GM21381 (cell line): ENCODE results near the gene MTRF1.

ENCODE experiments used
- ATAC-seq: cut with Tn5 transposase; IDR thresholded peaks from one replicate; pipeline ENCODE4 v1.9.1; 2021; ENCODE audit warnings: mild to moderate bottlenecking, moderate library complexity; ENCODE audit not compliant: unreplicated experiment

The MTRF1 gene

DNA sequence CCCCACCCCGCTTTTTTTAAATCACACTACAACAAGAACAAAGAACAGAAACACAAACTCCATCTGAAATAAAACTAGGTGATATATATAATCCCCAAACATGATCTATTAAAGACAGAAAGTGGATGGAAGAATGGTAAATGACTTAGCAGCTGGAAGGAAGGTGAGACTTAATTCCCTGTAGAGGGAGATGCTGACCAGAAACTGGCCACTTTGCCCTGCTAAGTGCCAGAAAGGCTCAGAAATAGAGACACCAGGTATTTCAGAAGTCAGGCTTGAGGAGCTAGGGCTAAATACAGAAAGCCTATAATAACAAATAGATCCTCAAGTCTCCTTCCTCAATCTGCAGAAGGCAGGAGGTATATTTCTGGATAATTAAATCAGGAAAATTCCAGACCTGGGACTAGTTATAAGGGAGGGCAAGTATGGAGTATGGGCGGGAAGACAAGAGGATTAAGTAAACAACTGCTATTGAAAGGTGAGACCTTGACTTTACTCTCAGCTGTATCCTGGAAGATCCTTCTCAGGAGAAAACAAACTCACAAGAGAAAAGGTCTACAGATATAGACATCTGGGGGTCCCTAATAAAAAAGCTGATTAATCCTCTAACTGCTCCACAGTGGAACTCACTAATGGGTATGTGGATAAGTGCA lies 32.2 kb downstream of the MTRF1 start:
- no peak for ATAC-seq

DNA sequence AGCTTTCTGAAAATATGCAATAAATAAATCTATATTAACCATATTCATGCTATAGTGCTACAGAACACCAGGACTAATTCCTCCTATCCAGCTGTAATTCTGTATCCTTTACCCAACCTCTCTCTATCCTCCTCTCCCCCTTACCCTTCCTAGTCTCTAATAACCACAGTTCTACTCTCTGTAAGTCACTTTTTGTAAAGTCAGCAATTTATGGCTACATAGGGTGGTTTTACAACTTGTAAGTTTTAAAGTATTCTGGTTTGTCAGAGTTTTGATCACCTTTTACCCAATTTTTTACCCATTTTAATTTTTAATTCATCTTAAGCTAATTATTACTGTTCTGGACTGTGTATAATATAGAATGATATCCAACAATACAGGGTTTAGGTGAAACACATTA lies 34.0 kb downstream of the MTRF1 start:
- ATAC-seq: no peak

DNA sequence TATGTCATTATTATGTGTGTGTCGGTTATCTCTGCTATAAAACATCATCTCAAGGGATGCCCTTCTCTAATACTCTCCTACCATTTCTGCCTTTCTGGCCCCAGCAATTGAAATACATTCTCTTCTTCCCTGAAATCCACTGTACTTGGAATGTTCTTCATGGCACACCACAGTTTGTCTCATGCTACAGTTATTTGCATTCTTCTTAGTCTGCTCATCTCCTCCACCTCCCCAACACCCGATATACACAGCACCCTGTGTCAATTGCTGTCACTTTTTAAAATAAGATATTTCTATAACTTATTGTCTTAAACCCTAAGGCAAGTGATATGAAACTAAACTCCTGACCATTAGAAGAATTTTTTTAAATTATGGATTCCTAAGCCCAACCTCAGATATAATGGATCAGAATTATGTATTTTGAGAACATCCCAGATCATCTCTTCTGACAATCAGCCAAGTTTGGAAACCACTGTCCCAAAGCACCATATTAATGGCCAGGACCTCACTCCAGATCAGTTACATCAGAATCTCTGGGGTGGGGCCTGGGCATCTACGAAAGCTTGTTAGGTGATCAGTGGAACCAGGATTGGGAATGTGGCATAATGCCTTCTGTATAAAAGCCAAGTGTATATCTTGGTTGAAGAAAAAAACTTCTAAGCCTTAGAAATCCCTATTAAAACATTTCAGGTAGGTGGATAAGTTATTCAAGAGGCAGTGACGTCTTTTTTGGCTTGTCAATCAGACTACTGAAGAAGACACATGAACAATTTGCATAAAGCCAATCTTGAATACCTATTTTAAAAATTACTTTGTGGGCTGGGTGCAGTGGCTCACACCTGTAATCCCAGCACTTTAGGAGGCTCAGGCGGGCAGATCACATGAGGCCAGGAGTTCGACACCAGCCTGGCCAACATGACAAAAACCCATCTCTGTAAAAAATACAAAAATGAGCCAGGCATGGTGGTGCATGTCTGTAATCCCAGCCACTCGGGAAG lies 39.0 kb downstream of the MTRF1 start:
- ATAC-seq: no peak

DNA sequence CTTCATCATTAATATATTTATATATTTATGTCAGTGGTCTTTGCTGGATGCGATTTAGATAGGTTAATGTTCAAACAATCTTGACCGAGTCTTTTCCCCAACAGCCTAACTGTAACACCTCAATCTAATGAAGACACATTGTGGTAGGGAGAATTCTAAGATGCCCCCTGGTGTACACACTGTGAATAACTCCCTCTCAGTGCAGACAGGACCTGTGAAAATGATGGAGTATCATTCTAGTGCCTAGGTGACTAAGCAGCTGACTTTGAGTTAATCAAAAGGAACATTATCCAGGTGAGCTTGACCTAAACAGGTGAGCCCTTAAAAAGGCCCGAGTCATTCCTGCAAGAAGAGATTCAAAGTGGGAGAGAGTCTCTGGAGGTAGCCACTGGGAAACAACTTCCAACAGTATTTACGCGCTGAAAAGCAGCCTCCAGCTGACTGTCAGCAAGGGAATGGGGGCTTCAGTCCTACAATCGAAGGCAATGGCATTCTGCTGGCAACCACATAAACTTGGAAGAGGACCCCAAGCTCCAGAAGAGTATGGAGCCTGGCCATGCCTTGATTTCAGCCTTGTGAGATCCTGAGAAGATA lies 41.0 kb downstream of the MTRF1 start:
- no peak for ATAC-seq

DNA sequence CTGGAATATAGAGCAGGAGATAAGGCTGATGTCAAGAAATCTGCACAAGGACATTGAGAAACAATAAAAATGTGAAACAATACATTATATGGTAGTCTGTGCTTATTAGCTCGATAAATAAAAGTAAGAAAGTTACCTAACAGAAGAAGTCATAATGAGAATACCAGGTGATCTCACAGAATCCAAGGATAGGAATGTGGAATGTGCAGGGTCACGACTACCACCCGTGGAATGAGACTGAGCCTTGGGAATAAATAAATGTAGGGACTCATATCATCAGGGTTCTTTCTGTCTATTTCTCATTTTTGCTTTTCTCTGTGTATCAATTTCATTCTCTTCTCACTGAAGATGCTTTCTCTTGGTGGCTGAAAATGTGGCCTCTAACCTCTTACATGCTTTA lies 43.0 kb downstream of the MTRF1 start:
- ATAC-seq: no peak

DNA sequence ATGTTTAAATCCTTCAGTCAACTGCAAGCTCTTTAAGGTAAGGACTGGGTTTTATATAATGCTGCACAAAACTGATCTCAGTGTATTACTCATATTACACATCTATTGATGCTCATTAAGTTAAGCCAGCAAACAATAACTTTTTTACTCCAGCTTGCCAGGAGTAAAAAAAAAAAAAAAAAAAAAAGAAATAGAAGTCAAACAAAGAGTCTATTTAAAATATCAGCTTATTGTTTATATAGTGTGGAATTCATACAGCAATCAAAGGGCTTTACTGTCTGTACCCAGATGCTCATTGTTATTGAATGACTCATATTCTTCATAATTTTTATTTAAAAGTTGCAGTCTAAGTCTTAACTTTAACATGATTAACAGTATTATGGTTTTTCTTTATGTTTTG lies 47.2 kb downstream of the MTRF1 start:
- ATAC-seq: no peak

DNA sequence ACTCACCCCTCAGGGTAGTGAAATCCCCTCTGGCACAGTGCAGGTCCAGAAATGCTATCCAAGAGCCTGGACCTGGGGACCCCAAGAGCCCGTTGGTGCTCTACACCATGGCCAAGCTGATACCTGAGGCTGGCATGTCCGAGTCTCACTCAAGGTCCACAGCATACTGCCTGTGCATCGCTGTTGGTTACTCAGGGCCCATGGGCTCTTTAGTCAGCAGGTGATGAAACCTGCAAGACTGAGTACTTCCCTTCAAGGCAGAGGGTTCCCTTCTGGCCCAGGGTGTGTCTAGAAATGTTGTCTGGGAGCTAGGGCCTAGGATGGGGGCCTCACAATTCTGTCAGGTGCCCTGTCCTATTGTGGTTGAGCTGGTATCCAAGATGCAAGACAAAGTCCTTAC lies 49.5 kb downstream of the MTRF1 start:
- no peak for ATAC-seq

DNA sequence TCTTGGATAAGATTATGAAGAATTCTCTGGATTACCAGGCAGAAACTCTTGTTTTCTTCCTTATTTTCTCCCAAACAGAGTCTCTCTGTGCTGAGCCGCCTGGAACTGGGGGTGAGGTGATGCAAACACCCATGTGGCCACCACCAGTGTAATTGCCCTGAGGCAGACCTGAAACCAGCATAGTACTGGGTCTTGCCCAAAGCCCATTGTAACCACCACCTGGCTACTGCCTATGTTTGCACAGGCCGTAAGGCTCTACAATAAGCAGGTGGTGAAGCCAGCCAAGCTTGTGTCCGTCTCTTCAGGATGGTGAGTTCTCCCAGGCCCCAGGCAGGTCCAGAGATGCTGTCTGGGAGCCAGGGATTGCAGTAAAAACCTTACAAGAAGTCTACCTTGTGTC lies 50.1 kb downstream of the MTRF1 start:
- ATAC-seq: no peak

DNA sequence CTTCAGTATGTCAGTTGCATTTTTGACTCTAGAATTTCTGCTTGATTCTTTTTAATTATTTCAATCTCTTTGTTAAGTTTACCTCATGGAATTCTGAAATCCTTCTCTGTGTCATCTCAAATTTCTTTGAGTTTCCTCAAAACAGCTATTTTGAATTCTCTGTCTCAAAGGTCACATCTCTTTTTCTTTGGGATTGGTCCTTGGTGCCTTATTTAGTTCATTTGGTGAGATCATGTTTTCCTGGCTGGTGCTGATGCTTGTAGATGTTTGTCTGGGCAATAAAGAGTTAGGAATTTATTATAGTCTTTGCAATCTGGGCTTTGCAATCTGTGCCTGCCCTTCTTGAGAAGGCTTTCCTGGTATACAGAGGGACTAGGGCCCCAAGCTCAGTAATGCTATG lies 50.5 kb downstream of the MTRF1 start:
- no peak for ATAC-seq

DNA sequence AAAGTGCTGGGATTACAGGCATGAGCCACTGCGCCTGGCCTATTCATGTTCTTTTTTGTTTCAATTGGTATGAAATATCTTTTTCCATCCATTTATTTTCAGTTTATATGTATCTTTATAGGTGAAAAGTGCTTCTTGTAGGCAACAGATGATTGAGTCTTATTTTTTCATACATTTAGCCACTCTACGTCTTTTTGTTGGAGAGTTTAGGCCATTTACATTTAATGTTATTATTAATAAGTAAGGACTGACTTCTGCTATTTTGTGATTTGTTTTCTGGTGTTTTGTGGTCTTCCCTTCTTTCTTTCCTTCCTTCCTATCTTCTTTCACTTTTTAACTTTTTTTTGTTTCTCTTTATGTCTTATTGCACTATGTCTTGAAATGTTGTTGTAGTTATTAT lies 52.3 kb downstream of the MTRF1 start:
- ATAC-seq: no peak

DNA sequence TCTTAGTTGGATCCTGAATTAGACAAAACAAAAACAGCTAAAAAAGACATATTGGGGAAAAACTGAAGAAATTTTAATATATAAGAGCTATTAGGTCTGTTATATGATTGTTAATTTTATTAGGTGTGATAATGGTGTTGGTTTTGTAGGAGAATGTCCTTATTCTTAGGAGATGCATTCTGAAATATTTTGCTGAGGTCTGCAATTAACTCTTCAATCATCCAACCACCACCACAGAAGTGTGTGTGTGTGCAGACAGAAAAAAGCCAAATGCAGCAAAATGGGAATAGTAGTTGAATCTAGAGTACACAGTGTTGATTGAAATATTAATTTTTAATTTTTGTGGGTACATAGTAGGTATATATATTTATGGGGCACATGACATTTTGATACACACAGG lies 56.9 kb downstream of the MTRF1 start:
- ATAC-seq: no peak

DNA sequence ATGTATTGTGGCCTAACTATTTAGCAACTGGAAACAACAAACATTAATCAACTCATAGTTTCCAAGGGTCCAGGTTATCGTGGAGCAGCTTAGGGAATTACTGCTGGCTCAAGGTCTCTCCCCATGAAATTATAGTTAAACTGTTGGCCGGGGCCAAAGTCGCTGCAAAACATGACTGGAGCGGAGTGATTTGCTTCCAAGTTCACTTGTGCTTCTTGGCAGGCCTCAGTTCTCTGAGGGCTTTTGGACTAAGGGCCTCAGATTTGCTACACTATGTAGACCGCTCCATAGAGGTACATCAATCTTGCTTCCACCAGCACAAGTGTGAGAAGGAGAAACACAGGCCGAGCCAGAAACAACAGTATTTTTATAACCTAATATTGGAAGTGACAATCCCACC lies 59.6 kb downstream of the MTRF1 start:
- no peak for ATAC-seq

DNA sequence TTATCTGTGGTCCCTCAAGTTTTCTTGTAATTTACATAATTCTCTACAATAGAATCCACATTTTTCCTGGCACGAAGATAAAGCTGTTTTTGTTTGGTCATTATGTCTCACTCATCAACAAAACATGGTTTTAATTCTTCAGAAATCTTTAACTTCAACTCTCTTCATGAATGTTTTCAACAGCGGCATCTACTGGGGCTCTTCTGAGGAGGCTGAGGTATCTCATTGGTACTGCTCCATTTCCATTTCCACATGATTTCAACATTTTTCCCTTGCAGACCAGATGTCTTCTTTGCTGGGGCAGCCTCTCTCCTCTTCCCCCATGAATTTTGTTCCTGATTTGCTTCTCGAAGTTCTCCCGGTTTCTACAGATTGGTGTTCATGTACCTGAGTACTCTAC lies 63.2 kb downstream of the MTRF1 start:
- no peak for ATAC-seq

DNA sequence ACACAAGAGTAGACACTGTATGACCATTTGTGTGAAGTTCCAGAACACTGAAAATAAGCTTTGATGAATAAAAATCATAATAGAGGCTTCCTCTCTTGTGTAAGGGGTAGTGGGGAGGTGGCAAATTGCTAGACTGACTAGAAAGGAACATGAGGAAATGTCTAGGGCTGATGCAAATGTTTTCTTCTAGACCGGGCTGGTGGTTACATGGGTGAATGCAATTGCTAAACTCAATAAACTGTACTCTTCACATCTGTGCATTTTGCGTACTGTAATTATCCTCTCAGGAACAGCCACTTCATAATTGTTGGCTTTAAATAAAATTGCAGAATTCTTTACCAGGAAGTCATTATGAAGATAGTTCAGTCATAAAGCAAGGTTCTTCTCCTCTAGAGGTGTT lies 63.9 kb downstream of the MTRF1 start:
- peak; percentile 55 for ATAC-seq

DNA sequence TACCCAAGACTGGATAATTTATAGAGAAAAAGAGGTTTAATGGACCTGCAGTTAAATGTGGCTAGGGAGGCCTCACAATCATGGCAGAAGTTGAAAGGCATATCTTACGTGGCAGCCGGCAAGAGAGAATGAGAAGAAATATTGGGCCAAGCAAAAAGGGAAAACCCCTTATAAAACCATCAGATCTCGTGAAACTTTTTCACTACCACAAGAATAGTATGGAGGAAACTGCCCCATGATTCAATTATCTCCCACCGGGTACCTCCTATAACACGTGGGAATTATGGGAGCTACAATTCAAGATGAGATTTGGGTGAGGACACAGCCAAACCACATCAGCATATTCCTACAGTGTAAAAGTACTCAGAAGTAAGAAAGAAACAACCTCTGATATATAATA lies 64.3 kb downstream of the MTRF1 start:
- ATAC-seq: no peak

DNA sequence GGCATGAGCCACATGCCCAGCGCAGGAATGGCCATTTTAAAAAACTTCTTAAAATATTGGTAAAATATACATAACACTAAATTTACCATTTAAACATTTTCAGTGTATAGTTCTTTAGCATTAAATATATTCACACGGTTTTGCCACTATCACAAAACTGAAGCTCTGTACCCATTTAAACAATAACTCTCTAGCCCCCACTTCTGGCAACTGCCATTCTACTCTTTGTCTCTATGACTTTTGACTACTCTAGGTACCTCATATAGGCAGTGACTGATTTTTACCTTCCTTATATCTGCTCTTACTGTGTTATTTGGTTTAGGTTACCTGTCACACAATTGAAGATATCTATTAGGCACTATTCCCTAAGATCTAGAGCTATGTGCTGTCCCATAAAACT lies 66.8 kb downstream of the MTRF1 start:
- no peak for ATAC-seq

DNA sequence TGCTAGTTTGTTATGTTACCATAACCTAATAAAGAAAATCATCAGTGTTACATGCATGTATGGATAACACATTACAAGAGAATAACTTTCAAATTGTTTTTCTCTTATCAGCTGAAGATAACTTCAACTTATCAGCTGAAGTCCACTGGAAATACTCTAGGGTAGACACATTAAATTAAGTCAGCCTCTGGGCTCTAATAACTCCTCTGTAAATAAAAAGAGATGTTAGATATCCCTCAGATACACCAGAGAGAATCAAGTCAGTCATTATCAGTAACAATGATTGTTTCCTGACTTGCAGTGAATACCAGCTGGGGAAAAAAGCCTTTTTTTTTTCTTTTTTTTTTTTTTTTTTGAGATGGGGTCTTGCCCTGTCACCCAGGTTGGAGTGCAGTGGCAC lies 67.4 kb downstream of the MTRF1 start:
- ATAC-seq: no peak

DNA sequence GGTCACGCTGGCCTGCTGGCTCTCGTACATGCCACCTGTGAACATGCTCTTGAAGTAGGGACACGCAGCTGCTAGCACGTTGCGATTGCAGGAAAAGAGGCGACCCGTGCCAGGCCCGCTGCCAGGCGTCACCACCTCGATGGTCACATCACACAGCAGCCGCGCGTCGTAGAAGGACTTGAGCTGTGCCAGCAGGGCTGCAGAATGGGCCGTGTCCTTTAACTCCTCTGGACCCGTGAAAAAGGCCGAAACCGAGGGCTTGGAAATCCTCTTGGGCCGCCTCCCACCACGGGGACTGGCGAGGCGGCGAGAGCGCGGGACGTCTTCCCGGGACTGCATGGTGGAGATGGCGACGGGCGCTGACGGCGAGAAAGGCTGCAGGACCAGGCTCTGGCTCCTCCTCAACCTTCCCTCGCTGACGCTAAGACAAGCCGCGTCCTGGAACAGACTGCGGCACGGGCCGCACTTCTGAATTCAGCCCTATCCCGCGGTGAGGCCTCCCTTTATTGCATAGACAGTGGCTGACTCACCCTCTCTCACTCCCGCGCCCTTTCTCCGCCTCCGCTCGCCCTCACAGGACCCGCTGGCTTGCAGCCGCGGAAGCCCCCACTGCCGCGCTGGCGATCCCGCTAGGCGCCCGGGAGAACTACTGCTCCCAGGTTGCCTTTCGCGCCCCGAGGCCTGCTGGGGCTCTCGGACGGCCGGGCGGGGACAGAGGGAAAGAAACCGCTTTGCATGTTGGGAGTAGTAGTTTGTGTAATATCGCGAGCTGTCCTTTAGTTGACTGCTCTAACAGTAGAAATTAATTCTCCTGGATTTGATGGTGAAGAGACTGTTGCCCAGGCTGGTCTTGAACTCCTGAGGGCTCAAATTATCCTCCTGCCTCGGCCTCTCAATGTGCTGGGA lies 69.2 kb downstream of the MTRF1 start, which contains the start of gene KBTBD7:
Gene KBTBD7, minus strand, starts transcription at position 651 of the 906 bp plus-strand sequence. Its CDS starts 312 bp downstream, at position 339.
- ATAC-seq: peak; percentile 97

DNA sequence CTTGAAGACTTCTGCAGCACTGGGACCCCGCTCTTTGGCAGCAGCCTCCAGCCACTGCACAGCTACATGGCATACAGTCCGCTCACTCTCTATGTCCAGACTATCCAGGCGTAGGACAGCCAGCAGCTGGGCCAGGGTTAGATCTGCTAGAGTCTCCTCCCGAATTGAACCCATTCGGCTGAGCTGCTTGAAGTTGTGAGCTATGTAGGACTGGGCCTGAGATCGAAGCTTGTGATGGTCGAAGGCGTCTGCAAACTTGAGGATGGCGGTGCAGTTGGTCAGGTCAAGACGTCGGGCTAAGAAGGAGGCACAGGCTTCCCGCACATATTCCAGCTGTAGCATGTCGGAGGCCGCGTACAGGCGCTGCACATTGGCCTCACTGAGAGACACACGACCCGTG lies 69.9 kb downstream of the MTRF1 start:
- no peak for ATAC-seq

DNA sequence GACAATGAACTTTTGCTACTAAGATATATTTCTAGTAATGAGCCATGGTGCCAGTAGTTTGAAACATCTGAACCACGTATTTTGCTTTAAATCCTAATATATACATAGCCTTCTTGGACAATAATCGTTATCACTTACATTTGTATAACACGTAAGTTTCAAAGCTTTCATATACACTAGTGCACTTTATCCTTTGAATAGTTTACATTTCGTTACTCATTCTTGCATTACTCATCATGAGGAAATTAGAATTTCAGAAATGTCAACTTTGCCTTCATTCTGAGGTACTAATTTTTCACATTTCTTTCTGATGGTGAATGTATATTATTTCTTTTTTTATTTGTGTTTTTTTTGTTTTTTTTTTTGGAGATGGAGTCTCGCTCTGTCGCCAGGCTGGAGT lies 74.8 kb downstream of the MTRF1 start:
- ATAC-seq: no peak

DNA sequence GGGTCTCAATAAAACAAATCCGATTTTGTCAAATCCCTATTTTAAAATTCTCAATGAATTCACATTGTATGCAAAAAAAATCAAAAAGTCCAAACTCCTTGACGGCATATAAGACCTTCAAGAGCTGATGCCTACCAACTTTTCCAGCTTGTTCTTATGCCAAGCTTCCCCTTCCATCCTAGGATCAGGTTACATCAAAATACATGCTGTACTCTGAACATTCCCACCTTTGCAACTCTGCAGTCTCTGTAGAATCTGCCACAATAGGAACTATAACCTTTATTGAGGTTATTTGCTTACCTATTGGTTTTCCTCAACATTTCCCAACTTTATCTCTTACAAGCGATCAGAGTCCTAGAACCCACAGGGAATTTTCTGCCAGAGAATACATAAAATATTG lies 76.9 kb downstream of the MTRF1 start:
- no peak for ATAC-seq
